ENCODE measurements around the gene TFEB. TPM values are rescaled to one million over a fixed set of nuclear protein-coding genes. Genes with fewer than 3 reads are reported as not detected.

The TFEB gene
- total and polyA plus RNA-seq, 2 of the 8 experiments (the other 6 are each of a cell fraction or from before 2014, with no cell fraction given) = 2.3 to 6.7 TPM

DNA sequence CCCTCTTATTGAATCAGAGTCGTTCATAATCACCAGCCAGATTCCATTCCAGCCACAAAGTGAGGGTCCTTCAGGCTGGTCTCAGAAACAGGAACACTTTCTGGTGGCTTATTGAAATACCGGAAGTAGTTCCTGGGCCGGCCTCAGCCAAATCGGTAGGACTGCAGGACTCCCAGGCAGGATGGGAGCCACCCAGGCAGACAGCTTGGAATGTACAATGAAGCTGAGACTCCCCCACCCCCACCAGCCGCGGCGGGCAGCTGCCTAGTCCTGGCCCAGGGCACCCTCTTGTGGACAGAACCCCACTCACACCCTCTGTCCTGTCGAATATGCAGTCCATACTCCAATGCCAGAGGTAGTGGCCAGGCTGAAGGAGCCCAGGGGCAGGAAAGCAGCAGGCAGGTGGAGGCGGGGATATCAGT lies 53.3 kb downstream of the TFEB start:
- Histone ChIP-seq H2BK120ac (replicated peaks; ENCODE audit: low read depth, low read length) (no peak overlapping the region), H3K79me1 (ENCODE audit: low read depth, low read length) (no peaks in the 10 kb centered on the region), H2BK5ac (ENCODE audit: low read depth, low read length) (no peak overlapping the region), H2AFZ (ENCODE audit: low read length) (no peak overlapping the region), H3K9me3 (ENCODE audit: insufficient read depth in 2 of 2, low read depth in 1 of 2, low read length in 1 of 2) (no peaks in the 10 kb centered on the region), H2BK15ac (ENCODE audit: low read length) (0 out of 2 replicates have a peak overlapping the region, but pooled peaks have one; percentile 88), H3K27ac (ENCODE audit: low read depth, low read length) (no peak overlapping the region), H3K23me2 (ENCODE audit: low read depth, low read length) (peaks cover 6% of the 10 kb centered on the region; the same call in 1 of the 2 replicates), H3K23ac (ENCODE audit: insufficient read length) (no peak overlapping the region), H3K4me2 (ENCODE audit: insufficient read depth in 1 of 2, low read depth in 2 of 2, low read length in 2 of 2) (peak overlapping the region in 1 of 2 experiments; percentile 30; a peak in 2 of 4 replicates), H2BK20ac (ENCODE audit: low read length) (no peak overlapping the region), H4K91ac (replicated peaks; ENCODE audit: insufficient read length, low read length) (no peak overlapping the region), H2AK5ac (ENCODE audit: low read depth, low read length) (no peak overlapping the region), H3K36me3 (ENCODE audit: control insufficient read depth in 2 of 4, insufficient read depth in 4 of 4, low read length in 3 of 4) (no peaks in the 10 kb centered on the region), H3K14ac (ENCODE audit: insufficient read length) (no peak overlapping the region), H2BK12ac (ENCODE audit: low read depth, low read length) (no peak overlapping the region), H3K27me3 (replicated peaks in 1 of 4; ENCODE audit: control insufficient read depth in 3 of 4, extremely low read depth in 1 of 4, insufficient read depth in 3 of 4, low read length in 3 of 4) (peaks cover 0 to 12% (median 5%) of the 10 kb centered on the region in 4 experiments; a peak in 5 of 7 replicates), H4K8ac (ENCODE audit: extremely low read depth, insufficient read depth, low read length) (no peak overlapping the region), H3K9ac (replicated peaks in 1 of 4; ENCODE audit: extremely low read depth in 1 of 4, low read depth in 3 of 4, low read length in 3 of 4) (no peak overlapping the region), H4K20me1 (replicated peaks in 1 of 2; ENCODE audit: control insufficient read depth in 1 of 2, insufficient read depth in 2 of 2, low read length in 2 of 2) (no peaks in the 10 kb centered on the region), H3K4me1 (replicated peaks in 1 of 4; ENCODE audit: control insufficient read depth in 3 of 4, insufficient read depth in 4 of 4, low read length in 3 of 4) (peaks cover 2 to 32% (median 15%) of the 10 kb centered on the region in 4 experiments), H3K56ac (replicated peaks; ENCODE audit: insufficient read length, low read depth, low read length) (no peak overlapping the region), H3K4ac (replicated peaks; ENCODE audit: insufficient read length, low read depth, low read length) (no peak overlapping the region), H4K5ac (ENCODE audit: insufficient read length, low read depth, low read length) (no peak overlapping the region), H3K79me2 (ENCODE audit: control insufficient read depth in 1 of 2, insufficient read depth in 2 of 2, low read length in 2 of 2) (no peaks in the 10 kb centered on the region), H3K4me3 (ENCODE audit: extremely low read depth in 1 of 4, insufficient read depth in 2 of 4, low read depth in 3 of 4, low read length in 4 of 4) (no peak overlapping the region), H3K18ac (ENCODE audit: extremely low read depth, low read length) (no peak overlapping the region; the same call in 1 of the 2 replicates)
- POLR2A ChIA-PET (ENCODE audit: partially characterized antibody) = interaction anchor here (0.9 to 1.7 kb wide), 3 partner anchors 14 to 80 kb away, joined by 3 to 5 read pairs (median 4); no protein-coding TSS in a partner anchor
- CTCF ChIA-PET (ENCODE audit: partially characterized antibody) = interaction anchor here (0.6 to 6.4 kb wide), 25 partner anchors 24 to 453 kb away, joined by 3 to 164 read pairs (median 4); partner anchors contain the start of gene MDFI
- 12% methylated on average over 9 of the region's 9 CpGs; no CpG with 5 or more reads in 1 of the 2 experiments for WGBS, 2 experiments (ENCODE audit: extremely low coverage in 1 of 2, insufficient coverage in 1 of 2, insufficient read length in 1 of 2, insufficient replicate concordance in 2 of 2, low coverage in 1 of 2, low lambda C conversion rate in 2 of 2, missing lambda C conversion rate in 1 of 2)
- FAIRE-seq = peak; percentile 28
- DNase-seq (ENCODE audit: low read depth in 1 of 2, low spot score in 2 of 2) = peak; percentile 89 to 94
- peak; percentile 51 for TF ChIP-seq TAF7 (optimal IDR thresholded peaks at IDR 0.05; ENCODE audit: borderline replicate concordance, low read depth, low read length)
- TF ChIP-seq MAFK (IDR thresholded peaks at IDR 0.05; ENCODE audit: low read depth, low read length) = no peak
- peak; percentile 45; the same call in 1 of the 2 replicates for TF ChIP-seq JUND (IDR thresholded peaks at IDR 0.05; ENCODE audit: low read length)
- no peak for TF ChIP-seq GTF2F1 (IDR thresholded peaks at IDR 0.05; ENCODE audit: borderline replicate concordance, low read depth, low read length)
- no peak for TF ChIP-seq RNF2 (IDR thresholded peaks at IDR 0.05; ENCODE audit: borderline replicate concordance, low read depth, low read length, missing control alignments, poor library complexity, severe bottlenecking)
- TF ChIP-seq CTBP2 (IDR thresholded peaks at IDR 0.05; ENCODE audit: borderline replicate concordance, insufficient read depth, insufficient read length, low read length) = peak; percentile 32
- no peak for TF ChIP-seq RFX5 (IDR thresholded peaks at IDR 0.05; ENCODE audit: borderline replicate concordance, low read depth, low read length)
- TF ChIP-seq CEBPB (IDR thresholded peaks at IDR 0.05; ENCODE audit: low read depth, low read length) = no peak
- peak; percentile 70; the same call in 1 of the 2 replicates for TF ChIP-seq SP1 (IDR thresholded peaks at IDR 0.05; ENCODE audit: low read depth, low read length)
- TF ChIP-seq RBBP5 (IDR thresholded peaks at IDR 0.05; ENCODE audit: borderline replicate concordance, low read depth, low read length) = peak; percentile 33; the same call in 1 of the 2 replicates
- peak in 1 of 2 experiments; percentile 86; a peak in 2 of 4 replicates for TF ChIP-seq SIN3A (conservative IDR thresholded peaks at IDR 0.05 in 1 of 2, IDR thresholded peaks at IDR 0.05 in 1 of 2; ENCODE audit: low read depth in 1 of 2, low read length in 2 of 2)
- peak; percentile 53 for TF ChIP-seq ASH2L (IDR thresholded peaks at IDR 0.05; ENCODE audit: low read length)
